ENCODE measurements around the gene TTC36.
"Not testable (repeated sequence)": the region's sequence is repeated elsewhere in the genome, so short reads cannot be mapped to it uniquely, and the experiment has no call there.

TTC36 gene

DNA sequence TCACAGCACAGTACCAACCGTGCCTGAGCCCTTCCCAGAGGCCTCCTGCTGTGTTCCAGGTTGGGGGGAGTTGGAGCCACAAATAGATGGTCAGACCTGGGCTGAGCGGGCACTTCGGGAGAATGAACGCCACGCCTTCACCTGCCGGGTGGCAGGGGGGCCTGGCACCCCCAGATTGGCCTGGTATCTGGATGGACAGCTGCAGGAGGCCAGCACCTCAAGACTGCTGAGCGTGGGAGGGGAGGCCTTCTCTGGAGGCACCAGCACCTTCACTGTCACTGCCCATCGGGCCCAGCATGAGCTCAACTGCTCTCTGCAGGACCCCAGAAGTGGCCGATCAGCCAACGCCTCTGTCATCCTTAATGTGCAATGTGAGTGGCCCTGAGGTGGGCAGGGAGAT, 4.8 kb downstream of the TTC36 start:
- DNase-seq (ENCODE audit: low read depth in 2 of 2): no peak

DNA sequence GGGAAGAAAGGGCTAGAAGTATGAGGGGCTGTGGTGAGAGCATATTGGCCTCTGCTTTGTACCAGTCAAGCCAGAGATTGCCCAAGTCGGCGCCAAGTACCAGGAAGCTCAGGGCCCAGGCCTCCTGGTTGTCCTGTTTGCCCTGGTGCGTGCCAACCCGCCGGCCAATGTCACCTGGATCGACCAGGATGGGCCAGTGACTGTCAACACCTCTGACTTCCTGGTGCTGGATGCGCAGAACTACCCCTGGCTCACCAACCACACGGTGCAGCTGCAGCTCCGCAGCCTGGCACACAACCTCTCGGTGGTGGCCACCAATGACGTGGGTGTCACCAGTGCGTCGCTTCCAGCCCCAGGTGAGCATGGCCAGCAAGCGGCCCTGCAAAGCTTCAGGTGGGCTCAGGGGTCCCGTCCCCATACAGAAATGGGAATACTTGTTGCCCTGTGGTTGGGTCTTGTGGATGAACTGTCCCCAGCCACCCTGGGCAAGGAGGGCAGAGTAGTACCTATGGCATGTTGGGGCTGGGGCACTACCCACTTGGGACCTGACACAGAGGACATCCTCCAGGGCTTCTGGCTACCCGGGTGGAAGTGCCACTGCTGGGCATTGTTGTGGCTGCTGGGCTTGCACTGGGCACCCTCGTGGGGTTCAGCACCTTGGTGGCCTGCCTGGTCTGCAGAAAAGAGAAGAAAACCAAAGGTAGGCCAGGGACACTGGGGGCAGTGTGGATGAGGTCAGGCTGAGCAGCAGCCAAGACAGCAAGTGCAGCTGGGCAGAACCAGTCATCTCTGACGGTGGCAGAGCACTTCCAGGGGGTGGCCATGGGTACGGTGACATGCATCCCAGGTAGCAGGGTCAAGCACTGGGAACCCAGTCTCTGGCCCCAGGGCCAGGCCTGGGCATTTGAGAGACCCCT, 5.8 kb downstream of the TTC36 start:
- no peak for DNase-seq (ENCODE audit: low read depth in 2 of 2)

DNA sequence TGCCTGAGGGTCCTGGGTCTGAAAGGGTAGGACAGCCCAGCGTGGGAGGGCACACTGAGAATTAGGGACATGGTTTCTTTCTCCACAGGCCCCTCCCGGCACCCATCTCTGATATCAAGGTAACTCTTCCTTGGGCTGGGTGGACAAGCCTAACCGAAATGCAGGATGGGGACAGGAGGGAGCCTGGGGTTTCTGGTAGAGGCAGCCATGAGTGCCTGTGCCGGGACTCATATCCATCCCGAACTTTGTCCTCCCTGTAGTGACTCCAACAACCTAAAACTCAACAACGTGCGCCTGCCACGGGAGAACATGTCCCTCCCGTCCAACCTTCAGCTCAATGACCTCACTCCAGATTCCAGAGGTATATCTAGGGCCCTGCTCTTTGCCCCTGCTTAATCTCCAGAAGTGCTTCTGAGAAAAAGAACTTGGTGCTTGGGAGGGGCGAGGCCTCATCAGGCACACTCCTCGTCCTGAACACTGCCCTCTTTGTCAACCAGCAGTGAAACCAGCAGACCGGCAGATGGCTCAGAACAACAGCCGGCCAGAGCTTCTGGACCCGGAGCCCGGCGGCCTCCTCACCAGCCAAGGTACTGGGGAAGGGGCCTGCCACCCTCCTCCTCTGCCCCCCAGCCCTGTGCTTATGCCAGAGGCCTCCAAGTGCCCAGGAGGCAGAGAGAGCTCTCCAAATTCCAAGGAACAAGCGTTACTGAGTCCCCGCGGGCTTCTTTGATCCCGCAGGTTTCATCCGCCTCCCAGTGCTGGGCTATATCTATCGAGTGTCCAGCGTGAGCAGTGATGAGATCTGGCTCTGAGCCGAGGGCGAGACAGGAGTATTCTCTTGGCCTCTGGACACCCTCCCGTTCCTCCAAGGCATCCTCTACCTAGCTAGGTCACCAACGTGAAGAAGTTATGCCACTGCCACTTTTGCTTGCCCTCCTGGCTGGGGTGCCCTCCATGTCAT, 6.8 kb downstream of the TTC36 start:
- DNase-seq (ENCODE audit: low read depth in 2 of 2): no peak

DNA sequence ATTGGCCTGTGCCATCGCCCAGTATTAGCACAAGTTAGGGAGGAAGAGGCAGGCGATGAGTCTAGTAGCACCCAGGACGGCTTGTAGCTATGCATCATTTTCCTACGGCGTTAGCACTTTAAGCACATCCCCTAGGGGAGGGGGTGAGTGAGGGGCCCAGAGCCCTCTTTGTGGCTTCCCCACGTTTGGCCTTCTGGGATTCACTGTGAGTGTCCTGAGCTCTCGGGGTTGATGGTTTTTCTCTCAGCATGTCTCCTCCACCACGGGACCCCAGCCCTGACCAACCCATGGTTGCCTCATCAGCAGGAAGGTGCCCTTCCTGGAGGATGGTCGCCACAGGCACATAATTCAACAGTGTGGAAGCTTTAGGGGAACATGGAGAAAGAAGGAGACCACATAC, 8.0 kb downstream of the TTC36 start:
- DNase-seq (ENCODE audit: low read depth in 2 of 2): no peak

DNA sequence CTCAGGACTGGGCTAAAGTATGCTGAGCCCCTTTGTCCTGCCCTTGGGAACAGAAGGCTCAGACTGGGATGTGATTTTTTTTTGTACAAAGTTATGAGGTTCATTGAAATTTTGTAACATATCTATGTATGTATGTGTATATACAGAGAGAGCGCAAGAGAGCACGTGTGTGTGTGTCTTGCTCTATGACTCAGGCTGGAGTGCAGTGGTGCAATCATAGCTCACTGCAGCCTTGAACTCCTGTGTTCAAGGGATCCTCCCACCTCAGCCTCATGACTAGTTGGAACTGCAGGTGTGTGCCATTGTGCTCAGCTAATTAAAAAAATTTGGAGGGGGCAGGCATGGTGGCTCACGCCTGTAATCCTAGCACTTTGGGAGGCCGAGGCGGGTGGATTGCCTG, 9.5 kb downstream of the TTC36 start:
- no peak for DNase-seq (ENCODE audit: low read depth in 2 of 2)

DNA sequence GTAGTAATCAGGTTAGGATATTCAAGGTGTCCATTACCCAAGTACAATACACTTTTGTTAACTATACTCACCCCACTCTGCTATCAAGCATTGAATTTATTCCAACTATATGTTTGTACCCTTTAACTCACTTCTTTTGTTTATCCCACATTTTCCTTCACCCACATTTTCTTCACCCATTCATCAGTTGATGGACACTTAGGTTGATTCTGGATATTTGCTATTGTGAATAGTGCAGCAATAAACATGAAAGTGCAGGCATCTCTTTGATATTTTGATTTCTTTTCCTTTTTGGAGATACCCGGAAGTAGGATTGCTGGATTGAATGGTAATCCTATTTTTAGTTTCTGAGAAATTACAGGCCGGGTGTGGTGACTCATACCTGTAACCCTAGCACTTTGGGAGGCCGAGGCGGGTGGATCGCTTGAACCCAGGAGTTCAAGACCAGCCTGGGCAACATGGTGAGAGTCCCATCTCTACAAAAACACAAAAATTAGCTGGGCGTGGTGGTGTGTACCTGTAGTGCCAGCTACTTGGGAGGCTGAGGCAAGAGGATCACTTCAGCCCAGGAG, 10.2 kb downstream of the TTC36 start:
- DNase-seq (ENCODE audit: low read depth in 2 of 2): no peak

DNA sequence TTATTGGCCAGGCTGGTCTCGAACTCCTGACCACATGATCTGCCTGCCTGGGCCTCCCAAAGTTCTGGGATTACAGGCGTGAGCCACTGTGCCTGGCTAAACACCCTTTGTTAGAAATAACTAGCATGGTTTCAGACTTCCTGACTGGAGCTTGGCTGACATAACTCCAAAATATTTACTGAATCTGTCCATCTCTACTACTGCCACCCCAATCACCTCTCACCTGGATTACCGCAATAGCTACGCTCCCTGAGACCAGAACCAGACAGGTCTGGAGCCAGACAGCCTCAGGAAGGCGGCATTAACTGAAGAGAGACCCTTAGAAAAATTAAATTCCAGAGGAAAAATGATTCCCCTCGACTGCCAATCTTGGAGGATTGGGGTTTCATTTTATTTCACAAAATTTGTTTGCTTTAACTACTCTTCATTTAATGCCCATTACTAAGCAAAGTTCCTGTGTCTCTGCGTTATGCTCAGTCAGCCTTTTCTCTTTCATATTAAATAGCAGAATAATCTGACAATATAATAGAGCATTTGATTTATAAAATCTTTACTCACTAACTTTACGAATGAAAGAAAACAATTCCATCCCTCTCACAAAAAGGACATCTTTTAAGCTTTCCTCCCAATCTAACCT, 16.9 kb downstream of the TTC36 start:
- no peak for DNase-seq (ENCODE audit: low read depth in 2 of 2)

DNA sequence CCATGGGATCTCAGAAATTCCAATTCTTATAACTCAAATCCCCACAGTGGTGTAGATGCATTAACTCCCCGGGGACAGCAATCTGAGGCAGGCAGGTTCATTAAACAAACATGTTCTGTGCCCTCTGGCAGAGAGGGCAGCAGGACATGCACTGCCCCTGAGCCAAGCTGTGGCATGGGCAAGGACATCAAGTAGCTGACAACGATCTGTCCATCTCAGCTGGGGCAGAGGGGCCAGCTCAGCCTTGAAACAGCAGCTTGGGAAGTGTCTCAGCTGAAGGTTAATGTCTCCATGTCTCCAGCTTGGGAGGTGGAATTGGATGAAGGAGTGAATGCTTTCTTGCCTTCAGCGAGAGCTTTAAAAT, 17.4 kb downstream of the TTC36 start:
- DNase-seq (ENCODE audit: low read depth in 2 of 2): no peak

DNA sequence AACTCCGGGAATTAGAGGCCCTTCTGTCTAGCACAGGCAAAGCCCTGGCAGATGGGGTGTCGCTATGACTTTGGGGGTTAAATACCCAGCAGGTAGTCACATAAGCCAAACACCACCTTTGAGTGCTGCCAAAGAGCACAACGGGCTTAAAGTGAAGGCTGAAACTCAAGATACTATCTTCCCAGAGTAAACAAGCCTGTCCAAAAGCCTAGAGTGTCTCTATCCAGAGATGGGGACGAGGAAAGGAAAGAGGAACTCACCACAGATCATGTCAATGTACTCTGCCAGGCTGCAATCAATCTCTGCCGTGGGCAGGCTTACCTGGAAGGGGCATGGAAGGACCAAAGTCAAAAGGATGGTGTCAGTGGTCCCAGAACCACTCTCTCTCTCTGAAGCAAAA, 18.3 kb downstream of the TTC36 start:
- no peak for DNase-seq (ENCODE audit: low read depth in 2 of 2)

DNA sequence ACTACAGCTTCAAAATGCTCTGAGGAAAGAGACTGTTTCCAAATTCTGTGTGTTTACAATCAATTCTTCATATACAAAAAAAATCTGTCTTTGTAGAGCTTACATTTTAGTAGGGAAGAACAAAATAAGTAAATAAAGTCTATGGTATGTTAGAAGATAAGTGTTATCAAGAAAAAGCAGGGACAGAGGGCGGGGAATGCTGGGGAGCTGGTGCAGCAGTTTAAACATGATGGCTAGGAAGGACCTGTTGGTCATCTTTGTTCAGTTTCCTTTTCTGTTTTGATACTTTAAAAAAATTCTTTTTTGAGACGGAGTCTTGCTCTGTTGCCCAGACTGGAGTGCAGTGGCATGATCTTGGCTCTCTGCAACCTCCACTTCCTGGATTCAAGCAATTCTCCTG, 19.9 kb downstream of the TTC36 start:
- no peak for DNase-seq (ENCODE audit: low read depth in 2 of 2)

DNA sequence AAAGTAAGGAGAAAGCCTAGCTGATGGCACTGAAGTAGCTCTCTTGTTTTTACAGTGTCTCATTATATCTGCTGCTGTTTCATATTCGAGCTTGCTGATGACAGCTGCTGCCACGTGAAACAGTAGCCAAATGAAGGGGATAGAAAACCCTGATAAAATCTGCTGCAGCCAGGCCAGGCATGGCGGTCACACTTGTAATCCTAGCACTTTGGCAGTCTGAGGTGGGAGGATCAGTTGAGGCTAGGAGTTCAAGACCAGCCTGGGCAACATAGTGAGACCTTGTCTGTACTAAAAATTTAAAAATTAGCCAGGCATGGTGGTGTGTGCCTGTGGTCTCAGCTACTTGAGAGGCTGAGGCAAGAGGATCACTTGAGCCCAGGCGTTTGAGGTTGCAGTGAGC, 25.1 kb downstream of the TTC36 start:
- DNase-seq (ENCODE audit: low read depth in 2 of 2): no peak

DNA sequence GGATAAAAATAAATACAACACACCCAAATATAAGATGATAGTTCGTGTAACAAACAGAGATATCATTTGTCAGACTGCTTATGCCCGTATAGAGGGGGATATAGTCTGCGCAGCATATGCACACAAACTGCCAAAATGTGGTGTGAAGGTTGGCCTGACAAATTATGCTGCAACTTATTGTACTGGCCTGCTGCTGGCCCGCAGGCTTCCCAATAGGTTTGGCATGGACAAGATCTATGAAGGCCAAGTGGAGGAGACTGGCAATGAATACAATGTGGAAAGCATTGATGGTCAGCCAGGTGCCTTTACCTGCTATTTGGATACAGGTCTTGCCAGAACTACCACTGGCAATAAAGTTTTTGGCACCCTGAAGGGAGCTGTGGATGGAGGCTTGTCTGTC, 33.5 kb downstream of the TTC36 start:
- no peak for DNase-seq (ENCODE audit: low read depth in 2 of 2)

DNA sequence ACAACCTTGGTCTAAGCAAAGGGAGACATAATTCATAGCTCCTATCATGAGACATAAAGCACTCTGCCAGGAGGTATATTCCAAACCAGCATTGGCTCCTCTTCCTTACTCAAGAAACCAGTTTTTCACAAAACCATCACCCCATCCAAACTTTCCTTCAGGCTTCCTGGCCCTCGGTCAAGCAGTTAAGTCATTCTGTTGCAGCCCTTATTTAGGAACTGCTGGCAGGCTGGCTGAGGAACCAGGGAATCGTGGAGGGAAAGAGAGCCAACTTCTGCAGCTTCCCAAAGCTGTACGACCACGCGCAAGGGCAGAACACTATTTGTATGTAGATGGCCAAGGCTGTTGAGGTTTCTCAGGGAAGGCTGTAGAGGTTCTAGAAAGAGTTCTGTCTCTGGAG, 37.8 kb downstream of the TTC36 start:
- DNase-seq (ENCODE audit: low read depth in 2 of 2): no peak

DNA sequence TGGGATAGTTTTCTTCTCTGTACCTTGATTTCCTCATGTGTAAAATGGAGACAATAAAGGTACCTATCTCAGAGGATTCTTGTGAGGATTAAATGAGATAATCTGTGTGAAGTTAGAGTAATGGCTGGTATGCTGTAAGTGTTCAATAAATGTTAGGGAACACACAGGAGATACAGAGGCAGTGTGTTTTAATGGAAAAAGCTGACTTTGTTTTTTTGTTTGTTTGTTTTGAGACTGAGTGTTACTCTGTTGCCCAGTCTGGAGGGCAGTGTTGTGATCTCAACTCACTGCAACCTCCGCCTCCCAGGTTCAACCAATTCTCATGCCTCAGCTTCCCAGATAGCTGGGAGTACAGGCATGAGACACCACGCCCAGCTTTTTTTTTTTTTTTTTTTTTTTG, 42.4 kb downstream of the TTC36 start:
- no peak for DNase-seq (ENCODE audit: low read depth in 2 of 2)

DNA sequence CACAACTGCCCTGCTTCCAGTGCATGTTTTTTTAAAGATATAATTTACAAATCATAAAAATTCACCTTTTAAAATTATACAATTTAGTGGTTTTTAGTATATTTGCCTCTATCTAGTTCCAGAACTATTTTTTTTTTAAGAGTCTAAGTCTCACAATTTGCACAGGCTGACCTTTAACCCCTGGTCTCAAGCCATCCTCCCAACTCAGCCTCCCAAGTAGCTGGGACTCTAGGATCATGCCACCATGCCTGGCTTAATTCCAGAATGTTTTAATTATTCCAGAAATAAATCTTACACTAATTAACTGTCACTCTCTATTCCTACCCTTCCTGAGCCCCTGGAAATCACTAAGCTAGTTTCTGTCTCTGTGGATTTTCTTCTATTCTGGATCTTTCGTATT, 43.5 kb downstream of the TTC36 start:
- DNase-seq (ENCODE audit: low read depth in 2 of 2): no peak

DNA sequence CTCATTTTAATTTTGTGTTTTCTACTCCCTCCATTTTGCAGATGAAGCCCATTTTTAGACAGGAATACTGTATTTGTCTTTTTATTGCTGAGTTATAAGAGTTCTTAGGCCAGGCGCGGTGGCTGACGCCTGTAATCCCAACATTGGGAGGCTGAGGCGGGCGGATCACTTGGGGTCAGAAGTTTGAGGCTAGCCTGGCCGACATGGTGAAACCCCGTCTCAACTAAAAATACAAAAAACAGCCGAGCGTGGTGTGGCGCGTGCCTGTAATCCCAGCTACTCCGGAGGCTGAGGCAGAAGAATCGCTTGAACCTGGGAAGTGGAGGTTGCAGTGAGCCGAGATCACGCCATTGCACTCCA, 44.4 kb downstream of the TTC36 start:
- peak in 1 of 2 donors; percentile 1 for DNase-seq (ENCODE audit: low read depth in 2 of 2)

DNA sequence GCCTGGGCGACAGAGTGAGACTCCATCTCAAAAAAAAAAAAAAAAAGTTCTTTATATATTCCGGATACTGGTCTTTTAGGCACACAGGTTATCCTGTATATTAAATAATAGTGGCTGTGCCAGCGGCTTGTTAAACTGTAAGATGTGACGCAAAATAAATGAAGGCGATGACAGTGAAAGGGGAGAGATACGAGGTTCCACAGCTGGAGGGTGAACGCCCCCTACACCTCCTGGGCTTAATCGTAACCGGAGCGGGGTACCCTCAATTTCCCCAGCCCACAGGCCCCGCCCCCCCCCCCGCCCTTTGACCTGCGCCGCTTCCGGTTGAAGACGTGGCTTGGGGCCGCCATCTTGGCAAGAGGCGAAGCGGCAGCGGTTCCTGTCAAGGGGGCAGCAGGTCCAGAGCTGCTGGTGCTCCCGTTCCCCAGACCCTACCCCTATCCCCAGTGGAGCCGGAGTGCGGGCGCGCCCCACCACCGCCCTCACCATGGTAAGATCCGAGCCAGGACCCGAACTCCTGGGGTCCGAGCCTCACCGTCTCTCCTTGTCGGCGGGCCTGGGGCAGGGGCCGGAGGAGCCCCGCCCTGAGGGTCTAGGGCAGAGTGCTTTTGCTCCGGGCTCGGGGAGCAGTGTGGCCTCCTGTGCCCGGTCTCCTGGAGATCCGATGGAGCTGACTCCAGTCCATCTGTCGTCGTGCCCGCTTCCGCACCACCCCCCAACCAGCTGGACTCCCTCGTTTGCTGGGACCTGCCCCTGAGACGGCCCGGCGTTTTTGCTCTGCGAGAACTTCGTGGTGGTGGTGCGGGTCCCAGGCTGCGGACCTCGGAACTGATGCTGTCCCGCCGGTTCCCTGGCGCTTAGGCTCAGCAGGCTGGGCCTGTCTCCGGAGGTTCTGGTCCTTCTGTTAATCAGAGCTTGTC, 45.0 kb downstream of the TTC36 start, which contains the start of gene ARCN1:
Gene ARCN1, plus strand, starts transcription at position 349 of the 920 bp plus-strand sequence. Its CDS starts 139 bp downstream, at position 488.
- peak; percentile 53 to 62 for DNase-seq (ENCODE audit: low read depth in 2 of 2)

DNA sequence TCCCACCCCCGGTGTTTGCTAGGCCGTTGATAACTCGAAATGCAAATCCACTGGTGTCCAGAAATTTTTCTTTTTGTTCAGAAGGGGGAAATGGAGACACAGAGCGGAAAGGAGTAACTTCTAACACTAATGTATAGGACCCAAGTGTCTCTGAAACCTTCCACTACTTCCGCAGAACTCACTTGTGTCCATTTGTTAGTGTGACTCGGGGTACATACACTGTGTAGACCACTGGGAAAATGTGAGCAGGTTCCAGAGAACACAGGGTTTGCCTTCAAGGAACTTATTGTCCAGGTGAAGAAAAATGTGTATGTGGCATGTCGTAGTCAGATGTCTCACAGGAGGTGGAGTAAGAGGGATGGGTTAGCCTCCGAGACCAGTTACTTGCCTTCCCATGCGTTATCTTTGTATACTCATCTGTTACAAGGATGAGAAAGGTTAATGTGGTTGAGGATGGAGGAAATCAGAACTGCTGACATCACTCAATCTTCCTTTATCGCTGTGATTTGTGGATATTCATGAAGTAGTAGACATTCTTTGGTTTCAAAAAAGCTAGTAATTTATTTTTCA, 45.8 kb downstream of the TTC36 start:
- DNase-seq (ENCODE audit: low read depth in 2 of 2): no peak

DNA sequence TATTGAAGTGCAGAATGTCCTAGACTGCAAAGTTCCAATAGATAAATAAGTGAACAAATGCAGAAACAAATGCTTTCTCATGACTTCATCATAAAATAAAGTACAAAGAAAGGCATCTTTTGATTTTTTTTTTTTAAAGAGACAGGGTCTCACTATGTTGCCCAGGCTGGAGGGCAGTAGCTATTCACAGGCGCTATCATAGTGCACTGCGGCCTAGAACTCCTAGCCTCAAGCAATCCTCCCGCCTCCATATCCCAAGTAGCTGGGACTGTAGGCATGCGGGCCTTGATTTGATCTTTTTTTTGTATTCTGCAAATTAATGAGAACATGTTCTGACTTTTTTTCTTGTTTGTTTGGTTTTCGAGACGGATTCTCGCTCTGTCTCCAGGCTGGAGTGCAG, 47.4 kb downstream of the TTC36 start:
- no peak for DNase-seq (ENCODE audit: low read depth in 2 of 2)

DNA sequence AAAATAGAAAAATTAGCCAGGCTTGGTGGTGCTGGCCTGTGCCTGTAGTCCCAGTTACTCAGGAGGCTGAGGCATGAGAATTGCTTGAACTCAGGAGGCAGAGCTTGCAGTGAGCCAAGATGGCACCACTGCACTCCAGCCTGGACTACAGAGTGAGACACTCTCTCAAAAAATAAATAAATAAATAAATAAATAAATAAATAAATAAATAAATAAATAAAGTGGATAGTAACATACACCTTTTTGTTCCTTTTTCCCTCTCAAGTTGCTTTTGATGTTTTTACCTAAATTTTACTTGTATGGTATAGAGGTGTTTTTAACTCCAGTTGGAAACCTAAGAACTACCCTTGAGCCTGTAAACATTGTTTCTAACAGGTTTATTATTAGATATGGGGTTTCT, 50.7 kb downstream of the TTC36 start:
- DNase-seq (ENCODE audit: low read depth in 2 of 2): not testable (repeated sequence)

Data from activated CD4-positive, alpha-beta T cell treated with anti-CD3 and anti-CD28 coated beads for 24 hours (primary cell).